Stimulated activated CD8-positive, alpha-beta memory T cell treated with anti-CD3 and anti-CD28 coated beads, Interleukin-7, amount 100 ng/mL, for 24 hours (primary cell): Measurements from ENCODE around the gene UBR1.

ENCODE experiments used
- DNase-seq: peaks from one replicate; pipeline ENCODE4 v3.0.0-alpha.2; 2020; ENCODE audit warnings: low read depth

The UBR1 gene

GRCh38 chr15:43107751-43108150 lies 1.9 kb upstream of the UBR1 start:
- DNase-seq: no peak

- DNase-seq: no peak
Observed at GRCh38 chr15:43106486-43106829, 620 bp upstream of the UBR1 start.

- DNase-seq: no peak
Observed at GRCh38 chr15:43105077-43105736, 631 bp downstream of the UBR1 start.

GRCh38 chr15:43104426-43104825 lies 1.4 kb downstream of the UBR1 start:
- DNase-seq: no peak

- DNase-seq: no peak
Observed at GRCh38 chr15:43103907-43104306, 1.9 kb downstream of the UBR1 start.

GRCh38 chr15:43102187-43102586 lies 3.7 kb downstream of the UBR1 start:
- no peak for DNase-seq

- DNase-seq: no peak
Observed at GRCh38 chr15:43100971-43101370, 4.9 kb downstream of the UBR1 start.

GRCh38 chr15:43099105-43099845 lies 6.6 kb downstream of the UBR1 start:
- DNase-seq: no peak

GRCh38 chr15:43096411-43096810 lies 9.4 kb downstream of the UBR1 start:
- no peak for DNase-seq

GRCh38 chr15:43095708-43096347 lies 10.0 kb downstream of the UBR1 start:
- no peak for DNase-seq

GRCh38 chr15:43095243-43095642 lies 10.6 kb downstream of the UBR1 start:
- no peak for DNase-seq

GRCh38 chr15:43094416-43095030 lies 11.3 kb downstream of the UBR1 start:
- no peak for DNase-seq

GRCh38 chr15:43093026-43093425 lies 12.8 kb downstream of the UBR1 start:
- DNase-seq: no peak

GRCh38 chr15:43091859-43092258 lies 14.0 kb downstream of the UBR1 start:
- no peak for DNase-seq

- DNase-seq: no peak
Observed at GRCh38 chr15:43086551-43086950, 19.3 kb downstream of the UBR1 start.

GRCh38 chr15:43085921-43086320 lies 19.9 kb downstream of the UBR1 start:
- no peak for DNase-seq

GRCh38 chr15:43082509-43082908 lies 23.3 kb downstream of the UBR1 start:
- DNase-seq: no peak

GRCh38 chr15:43081283-43081682 lies 24.6 kb downstream of the UBR1 start:
- no peak for DNase-seq

- no peak for DNase-seq
Observed at GRCh38 chr15:43071451-43071850, 34.4 kb downstream of the UBR1 start.

GRCh38 chr15:43070893-43071292 lies 34.9 kb downstream of the UBR1 start:
- DNase-seq: no peak

GRCh38 chr15:43070249-43070648 lies 35.6 kb downstream of the UBR1 start:
- no peak for DNase-seq

- DNase-seq: no peak
Observed at GRCh38 chr15:43067717-43068461, 37.9 kb downstream of the UBR1 start.
